ENCODE measurements around the gene OR4D1.

Gene OR4D1

DNA sequence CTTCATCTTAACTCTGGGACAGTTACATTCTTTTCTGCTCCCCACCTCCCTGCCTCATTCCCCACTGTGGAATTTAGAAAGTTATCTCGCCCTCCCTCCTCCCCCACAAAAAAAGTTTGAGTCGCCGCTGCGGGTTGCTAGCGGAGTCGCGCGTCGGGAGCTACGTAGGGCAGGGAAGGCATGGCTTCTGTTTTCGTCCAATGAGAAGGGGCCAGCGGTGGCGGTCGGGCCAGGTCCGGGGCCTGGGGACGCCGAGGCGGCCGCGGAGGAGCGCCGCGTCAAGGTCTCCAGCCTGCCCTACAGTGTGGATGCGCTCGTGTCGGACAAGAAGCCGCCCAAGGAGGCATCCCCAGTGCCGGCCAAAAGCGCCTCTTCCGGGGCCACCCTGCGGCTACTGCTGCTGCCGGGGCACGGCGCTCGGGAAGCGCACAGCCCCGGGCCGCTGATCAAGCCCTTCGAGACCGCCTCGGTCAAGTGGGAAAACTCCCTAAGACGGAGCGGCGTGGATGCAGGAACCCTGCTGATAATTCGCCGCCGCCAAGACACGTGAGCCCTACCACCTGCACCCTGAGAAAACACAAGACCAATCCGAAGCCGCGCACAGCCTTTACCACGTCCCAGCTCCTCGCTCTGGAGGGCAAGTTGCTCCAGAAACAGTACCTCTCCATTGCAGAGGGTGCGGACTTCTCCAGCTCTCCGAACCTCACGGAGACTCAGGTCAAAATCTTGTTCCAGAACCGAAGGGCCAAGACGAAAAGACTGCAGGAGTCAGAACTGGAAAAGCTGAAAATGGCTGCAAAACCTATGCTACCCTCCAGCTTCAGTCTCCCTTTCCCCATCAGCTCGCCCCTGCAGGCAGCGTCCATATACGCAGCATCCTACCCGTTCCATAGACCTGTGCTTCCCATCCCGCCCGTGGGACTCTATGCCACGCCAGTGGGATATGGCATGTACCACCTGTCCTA, 8.9 kb downstream of the OR4D1 start:
- peak; percentile 1 to 89 (median 84) for DNase-seq

DNA sequence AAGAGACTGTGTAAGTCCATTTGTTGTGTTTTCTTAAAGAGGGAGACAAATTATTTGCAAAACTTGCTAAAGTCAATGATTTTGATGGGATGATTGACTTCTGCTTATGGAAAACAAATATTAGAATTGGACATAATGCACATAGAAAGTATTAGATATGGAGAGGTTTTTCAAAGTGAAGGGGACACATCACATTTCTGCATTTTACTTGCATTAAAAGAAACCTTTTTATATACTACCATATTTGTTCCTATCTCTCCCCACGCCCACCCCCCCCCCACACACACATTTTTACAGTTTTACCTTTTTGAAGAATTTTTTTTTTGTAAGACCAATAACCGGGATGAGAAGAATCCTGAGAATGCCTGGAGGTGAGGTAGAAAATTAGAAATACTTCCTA, 10.0 kb downstream of the OR4D1 start:
- DNase-seq: no peak

DNA sequence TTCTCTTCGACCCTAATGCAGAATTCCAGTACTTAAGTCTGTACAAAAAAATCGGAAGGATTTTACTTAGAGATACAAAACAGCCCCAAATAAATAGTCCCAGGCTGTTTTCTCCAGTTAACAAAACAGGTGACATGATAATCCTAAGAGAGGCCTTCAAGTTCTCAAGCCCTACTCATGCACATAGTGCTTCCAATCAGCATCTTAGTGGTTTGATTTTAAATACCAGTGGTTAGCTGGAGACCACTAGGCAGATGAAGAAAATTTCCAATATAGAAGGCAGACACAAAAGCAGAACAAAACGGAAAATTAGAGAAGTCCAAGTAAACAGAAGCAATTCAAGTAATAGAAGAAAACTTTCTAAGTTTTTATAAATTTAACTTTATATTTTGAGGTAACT, 13.4 kb downstream of the OR4D1 start:
- no peak for DNase-seq

DNA sequence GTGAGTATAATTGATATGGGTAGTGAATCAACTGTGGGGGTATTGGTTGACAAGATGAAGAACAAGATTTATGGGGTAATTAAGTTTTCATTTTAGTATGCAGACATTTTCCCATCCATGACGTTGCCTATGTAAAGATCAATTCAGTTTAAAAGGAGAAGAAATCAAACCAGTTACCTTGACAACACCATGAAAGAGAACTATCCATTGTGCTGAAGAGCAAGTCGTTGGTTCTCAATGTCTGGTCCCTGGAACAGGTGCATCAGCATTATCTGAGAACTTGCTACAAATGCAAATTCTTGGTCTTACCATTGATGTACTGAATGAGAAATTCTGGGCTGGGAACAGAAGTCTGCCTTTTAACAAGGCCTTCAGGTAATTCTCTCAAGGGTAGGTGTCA, 17.8 kb downstream of the OR4D1 start:
- peak in 1 of 3 experiments; percentile 75 for DNase-seq

DNA sequence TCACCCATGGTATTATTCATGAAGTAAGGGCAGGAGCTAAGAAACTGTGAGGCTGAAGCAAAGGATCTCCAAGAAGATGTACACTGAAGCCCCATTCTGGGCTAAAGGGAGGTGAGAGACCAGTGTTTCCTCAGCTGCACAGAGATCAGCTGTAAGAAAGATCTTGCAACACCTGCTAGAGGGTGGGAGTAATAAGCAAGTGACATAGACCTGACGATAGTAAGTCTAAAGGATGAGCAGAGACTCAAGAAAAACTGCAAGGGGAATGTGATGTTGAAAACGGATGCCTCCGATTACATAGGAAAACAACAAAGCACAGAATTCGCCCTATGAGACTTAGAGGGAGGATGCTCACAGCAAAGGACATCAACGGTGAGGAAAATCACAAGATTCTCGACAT, 18.5 kb downstream of the OR4D1 start, which contains the start of gene OR4D2:
Gene OR4D2 (plus strand): TSS at position 301 of the 400 bp plus-strand sequence. CDS start 2,674 bp downstream, outside the sequence.
- DNase-seq: peak in 1 of 3 experiments; percentile 18

DNA sequence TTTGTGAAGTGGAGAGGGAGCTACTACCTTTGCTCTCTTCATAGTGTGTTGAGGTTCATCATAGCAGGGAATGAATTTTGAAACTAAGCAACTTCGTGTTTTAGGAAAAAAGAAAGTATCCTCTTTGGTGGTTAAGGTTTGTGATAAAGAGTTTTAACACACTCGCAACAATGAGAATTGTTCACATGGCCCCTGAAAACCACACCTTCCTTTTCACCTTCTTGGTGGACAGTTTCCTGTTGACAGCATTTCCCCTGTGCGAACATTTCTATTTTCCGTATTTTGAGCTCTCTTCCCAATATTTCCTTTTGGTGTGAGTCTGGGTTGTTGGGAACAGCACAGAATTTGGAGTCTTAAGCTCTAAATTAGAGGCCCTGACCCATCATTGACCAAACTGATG, 22.4 kb downstream of the OR4D1 start:
- no peak for DNase-seq

DNA sequence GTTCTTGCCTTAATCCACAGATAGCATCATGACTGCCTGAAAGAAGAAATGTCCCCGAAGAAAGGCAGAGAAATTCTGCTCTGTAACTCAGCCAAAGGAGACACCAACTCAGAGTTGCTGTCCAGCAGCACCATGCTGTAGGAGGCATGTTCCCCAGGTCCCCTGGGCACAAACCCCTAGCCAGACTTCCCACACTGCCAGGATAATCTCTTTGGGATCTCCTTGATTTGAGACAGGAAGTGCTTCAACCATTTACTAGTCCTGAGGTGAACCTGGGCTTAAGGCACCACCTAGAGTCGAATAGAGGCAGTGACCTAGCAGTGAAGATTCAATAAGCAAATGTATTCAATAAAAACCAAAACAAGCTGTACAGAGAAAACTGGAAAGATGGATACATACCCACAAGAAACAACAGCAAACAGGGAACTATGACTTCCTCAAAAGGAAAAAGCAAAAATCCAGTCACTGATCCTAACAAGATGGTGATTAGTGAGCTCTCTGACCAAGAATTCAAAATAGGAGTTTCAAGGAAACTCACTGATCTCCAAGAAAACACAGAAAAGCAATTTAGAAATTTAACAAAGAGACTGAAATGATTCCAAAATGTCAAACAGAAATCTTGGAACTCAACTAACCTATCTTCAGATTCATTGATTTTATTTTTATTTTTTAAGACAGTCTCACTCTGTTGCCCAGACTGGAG, 24.3 kb downstream of the OR4D1 start:
- peak; percentile 33 to 83 (median 45) for DNase-seq

DNA sequence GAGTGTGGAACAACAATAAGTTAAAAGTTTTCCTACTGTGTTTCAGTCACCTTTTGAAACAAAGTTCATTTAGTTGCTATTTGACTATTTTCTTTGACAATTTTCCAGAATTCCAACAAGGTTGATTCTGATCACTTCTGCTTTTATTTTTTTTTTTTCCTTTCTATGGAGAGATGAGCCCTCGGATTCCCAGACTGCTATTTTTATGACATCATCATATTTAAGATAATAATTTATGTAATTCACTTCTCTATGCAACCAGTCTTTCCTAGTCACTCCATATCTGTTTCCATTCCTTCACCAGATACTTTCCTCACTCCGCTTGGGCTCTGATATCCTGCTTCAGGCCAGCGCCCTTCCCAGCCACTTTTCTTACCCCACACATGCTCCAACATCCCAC, 26.7 kb downstream of the OR4D1 start:
- DNase-seq: no peak

DNA sequence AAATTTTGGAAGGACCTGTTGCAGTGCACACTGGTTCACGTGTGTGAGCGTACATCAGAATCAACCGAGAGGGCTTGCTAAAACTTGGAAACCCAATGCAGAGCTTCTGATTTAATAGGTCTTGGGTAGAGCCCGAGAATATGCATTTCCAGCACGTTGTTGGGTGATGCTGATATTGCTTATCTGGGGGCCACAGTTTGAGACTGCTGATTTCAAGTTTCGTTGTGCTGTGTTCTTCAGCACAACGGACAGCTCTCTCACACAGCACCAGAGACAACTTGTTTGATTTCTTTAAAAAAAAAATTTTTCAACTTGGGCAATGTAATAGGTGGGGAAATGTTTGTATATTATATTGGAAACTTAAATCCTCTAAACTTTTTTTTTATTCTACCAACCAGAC, 28.0 kb downstream of the OR4D1 start:
- no peak for DNase-seq

DNA sequence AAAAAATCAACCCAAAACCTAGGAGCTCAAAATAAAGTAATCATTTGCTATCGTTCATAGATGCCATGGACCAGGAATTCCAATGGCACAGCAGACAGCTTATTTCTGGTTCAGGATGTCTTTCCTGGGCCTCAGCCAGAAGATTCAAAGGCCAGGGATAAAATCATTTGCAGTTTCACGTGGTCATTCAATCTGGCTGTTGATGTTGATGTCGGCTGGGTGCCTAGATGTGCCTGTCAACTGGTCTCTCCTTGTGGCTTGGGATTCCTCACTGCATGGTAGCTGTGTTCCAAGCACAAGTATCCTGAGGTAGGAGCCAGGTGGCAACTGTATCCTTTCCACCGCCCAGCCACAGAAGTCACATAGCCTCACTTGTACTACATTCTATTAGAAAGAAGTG, 33.6 kb downstream of the OR4D1 start:
- no peak for DNase-seq

DNA sequence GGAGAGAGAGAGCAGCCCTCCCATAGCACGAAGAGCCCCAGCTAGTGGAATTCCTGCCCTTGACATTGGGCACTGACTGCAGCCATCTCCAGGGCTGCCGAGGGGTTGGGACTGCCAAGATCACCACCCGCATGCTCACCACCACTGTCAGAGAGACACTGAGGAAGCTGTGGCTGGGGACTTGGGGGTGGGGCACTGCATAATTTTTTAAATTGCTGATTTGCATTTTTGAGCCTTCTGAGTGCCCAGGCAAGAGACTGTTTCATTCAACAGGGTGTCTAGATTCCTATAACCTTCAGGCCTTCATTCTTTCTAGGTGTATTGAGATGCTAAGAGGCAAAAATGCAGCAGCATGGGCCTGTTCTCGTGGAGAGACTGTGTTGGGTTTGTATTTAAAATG, 35.3 kb downstream of the OR4D1 start:
- no peak for DNase-seq

DNA sequence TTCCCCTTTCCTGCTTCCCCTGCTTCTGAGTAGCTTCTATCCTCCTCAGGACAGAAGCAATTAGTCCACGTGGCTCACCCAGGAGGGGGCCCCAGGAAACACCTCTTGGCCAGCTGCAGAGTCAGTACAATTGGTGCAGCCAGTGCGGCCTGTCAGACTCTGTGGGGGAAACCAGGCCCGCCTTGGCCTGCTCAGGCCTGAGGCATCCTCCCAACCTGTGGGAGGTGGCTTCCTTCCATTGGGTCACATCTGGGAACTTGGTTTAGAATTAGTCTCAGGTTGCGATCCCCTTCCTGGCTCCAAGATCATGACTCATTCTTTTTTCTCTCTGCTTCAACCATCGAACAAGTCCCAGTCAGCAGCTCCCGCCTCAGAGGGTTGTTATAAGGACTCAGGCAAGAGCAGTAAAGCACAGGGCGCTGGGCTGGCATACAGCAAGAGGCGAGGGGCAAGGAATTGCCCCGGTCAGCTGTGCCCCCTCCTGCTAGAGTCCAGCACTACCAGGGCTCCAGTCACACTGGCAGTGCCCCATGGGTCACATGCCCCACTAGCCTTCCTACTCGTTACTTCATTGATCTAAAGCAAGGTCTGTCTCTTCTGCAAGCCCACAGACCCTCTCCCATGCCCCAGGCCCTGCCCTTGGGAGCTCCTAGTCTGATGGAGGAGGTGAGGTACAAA, 36.3 kb downstream of the OR4D1 start:
- no peak for DNase-seq

DNA sequence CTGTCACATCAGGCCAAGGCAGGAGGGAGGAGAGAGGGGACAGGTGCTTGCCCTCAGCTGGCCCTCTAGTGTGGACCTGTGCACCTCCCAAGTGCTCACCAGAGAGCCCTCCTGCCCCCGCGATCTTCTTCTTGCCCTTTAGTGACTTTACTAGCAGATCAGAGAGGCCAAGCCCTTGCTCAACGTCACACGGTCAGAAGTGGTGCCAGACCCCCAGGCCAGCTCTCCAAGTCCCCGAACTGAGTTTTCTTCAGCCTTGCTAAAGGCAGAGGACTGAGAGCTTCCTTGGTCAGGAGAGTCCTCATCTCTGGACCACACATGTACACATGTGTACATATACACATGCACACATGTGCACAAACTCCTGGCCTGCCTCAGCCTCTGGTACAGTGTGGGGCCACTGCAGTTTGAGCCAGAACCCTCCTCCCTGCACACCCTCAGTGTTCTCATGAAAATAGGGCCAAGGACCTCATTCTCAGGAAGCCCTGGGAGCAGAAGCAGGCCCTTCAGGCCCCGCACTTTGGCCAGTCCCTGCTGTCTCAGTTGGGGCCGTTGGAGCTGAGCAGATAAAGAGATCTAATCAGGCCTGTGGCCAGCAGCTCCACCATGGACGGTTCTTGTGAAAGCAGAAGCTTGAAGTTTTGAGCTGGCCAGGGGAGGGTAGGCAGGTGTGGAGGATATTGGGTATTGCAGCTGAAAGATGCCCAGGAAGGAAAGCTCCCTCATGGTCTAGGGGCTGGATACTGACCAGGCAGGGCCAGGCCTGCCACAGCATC, 37.0 kb downstream of the OR4D1 start:
- no peak for DNase-seq

DNA sequence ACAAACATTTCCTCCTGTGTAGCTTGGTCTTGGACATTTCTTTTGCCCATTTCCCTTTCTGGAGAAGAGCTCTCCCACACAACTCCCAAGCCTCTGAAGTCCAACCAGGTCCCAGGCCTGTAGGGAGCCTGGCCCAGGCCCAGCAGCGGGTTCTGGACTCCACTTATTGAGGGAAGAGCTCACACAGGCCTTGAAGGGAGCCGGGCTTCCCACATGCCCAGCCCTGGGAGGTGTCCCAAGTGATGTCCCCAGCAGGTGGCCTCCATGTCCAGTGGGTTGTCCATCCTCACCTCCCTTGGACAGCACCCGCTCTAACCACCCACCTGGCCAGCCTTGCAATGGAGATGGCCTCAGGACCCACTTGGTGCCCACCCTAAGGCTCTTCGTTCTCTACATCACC, 38.4 kb downstream of the OR4D1 start:
- DNase-seq: no peak

DNA sequence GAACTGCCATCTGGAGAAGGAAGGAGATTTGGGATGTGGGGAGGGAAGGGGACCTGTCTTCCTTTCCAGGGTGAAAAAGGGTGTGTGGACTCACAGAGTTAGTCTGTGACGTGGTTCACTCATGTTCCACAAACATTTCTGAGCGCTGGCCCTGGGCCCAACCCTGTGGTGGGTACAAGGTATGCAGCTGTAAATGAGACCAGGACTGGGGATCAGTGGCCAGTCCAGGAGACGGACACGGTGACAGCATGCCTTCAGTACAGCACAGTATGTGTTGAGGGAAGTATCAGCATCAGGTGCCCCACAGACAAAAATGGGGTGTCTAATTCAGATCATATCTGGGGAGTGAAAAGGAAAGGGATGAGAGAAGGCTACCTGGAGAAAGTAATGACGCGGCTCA, 38.9 kb downstream of the OR4D1 start:
- no peak for DNase-seq

DNA sequence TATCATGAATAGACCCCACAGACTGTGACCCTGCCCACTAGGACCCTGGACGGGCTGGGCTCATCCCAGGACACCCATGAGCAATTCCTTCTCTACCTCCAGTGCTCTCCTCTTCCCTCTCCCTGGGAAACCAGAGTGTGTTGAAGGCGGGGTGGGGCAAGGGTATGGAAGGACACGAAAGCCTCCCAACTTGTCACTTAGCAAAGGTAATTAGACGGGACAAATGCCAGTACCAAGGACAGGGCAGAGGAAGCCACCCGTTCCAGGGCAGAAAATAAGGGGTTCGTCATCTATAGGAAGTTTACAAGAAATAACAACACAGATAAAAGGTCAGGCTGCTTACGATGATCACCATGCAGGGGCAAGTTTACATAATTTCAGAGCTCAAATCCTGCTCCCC, 39.5 kb downstream of the OR4D1 start:
- DNase-seq: no peak

DNA sequence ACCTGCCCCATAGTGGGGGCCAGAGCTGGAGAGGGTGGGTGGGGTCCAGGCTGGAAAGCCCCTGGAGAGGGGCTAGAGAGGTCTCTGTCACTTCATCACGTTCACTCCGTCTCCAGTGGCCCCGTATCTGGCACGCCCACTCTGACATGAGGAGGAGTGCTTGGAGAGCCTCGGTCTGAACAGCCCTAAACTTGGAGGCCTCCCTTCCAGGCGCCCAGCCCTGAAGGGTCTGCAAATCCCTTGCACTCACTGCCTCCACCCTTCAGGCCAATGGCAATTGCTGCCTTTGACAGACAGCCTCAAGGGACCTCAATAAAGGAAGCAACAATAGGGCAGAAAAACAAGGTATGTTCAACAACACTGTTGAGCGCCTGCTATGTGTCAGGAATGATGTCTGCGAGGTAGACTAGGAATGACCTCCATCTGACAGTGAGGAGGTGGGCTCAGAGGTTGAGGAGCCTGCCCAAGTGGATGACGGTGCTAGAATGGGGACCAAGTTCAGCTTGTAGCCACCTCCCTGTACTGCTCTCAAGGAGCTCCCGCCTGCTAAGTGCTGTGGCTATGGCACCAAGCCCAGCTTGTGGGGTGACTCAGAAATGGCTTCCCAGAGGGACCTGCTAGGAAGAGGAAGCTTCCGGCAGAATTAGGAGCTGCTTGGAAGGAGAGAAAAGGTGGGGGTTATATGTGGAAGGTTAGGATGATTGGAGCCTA, 41.4 kb downstream of the OR4D1 start:
- no peak for DNase-seq

DNA sequence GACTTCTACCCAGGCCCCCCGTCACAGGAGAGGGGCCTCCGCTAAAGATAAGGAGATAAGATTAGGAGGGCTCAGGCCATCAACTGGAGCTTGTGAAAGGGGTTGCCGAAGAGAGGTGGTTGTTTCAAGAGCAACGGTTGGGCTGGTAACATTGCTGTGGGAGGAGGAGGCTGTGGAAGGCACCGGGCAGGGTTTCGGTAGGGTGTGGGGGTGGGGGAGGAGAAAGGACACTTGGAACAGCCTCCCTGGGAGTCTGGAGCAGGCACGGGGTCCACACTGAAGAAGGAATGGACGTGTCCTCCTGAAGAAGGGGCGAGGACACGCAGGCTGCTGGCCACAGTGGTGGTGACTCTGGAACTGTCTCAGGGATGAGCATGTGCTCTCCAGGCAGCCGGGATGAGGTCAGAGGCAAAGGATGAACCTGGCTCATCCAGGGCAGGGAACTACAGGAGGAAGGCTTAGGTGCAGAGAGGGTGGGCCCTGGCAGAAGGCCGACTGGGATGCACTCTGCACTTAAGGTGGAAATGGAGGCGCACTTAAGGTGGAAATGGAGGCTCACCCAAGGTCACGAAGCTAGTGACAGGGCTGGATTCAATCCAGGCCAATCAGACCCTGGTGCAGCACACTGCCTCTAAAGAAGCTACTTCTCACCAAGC, 43.2 kb downstream of the OR4D1 start:
- no peak for DNase-seq

DNA sequence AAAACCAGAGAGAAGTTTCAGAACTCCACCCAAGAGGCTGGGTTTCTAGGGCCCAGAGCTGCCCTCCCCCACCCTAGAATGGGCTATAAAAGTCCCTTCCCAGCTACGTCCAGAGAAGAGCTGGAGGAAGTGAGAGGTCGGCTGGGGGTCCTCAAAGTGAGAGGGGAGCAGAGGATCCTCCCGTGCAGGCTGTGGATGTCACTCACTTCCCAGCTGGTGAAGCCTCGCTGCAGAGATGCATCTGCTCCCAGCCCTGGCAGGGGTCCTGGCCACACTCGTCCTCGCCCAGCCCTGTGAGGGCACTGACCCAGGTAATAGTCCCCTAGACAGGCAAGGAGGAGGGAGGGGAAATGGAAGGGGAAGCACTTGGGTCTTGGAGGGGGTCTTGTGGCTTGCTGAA, 44.4 kb downstream of the OR4D1 start, which contains the start of gene EPX:
Gene EPX (plus strand): TSS at position 115 of the 400 bp plus-strand sequence. CDS start 121 bp downstream, at position 236.
- DNase-seq: no peak

DNA sequence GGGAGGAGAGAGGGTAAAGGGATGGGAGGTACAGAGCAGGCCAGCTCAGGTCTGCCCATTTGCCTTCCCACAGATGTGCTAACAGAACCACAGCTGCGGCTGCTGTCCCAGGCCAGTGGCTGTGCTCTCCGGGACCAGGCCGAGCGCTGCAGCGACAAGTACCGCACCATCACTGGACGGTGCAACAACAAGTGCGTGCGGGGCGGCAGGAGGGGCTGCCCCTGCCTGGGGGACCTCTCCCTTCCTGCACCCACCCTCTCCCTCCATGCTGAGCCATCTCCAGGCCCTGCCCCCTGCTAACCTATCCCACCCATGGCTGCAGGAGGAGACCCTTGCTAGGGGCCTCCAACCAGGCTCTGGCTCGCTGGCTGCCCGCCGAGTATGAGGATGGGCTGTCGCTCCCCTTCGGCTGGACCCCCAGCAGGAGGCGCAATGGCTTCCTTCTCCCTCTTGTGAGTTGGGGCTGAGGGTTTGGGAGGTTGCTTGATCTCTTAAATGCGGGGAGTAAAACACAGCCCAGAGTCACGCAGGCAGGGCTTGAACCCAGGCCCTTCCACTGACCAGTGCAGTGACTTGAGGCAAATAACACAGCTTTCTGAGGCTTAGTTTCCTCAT, 45.6 kb downstream of the OR4D1 start:
- DNase-seq: no peak
